Stomach (tissue), 9 donors: ENCODE measurements around the gene TPRG1. TPM values are rescaled to one million over a fixed set of nuclear protein-coding genes. Genes with fewer than 3 reads are reported as not detected.

ENCODE experiments used
- DNase-seq, 2 donors: peaks; one replicate each; pipeline versions ENCODE4 v3.0.0 to v3.0.0-alpha.2; 2013 to 2019
- H3K27ac ChIP-seq, 5 donors: fragments of 200-600 bp in 4 of 5; sonication (generic) in 4 of 5; one replicate each; pipeline ENCODE4 v1.5.1; 2013 to 2019; ENCODE audit warnings: mild to moderate bottlenecking in 1 of 5, moderate library complexity in 1 of 5
- H3K27me3 ChIP-seq, 3 donors: fragments of 200-600 bp; sonication (generic); one replicate each; pipeline ENCODE4 v1.5.1; 2017 to 2019; ENCODE audit warnings: mixed run types in 1 of 3
- H3K36me3 ChIP-seq, 4 donors: fragments of 200-600 bp; sonication (generic); 1 replicate in 3 of 4; 2 replicates in 1 of 4; pipeline ENCODE4 v1.5.1; 2016 to 2019
- H3K4me1 ChIP-seq, 4 donors: fragments of 200-600 bp; sonication (generic); one replicate each; pipeline ENCODE4 v1.5.1; 2016 to 2019
- H3K4me3 ChIP-seq, 4 donors: fragments of 200-600 bp; sonication (generic) in 3 of 4; one replicate each; pipeline ENCODE4 v1.5.1; 2016 to 2019; ENCODE audit warnings: mild to moderate bottlenecking in 1 of 4
- H3K9me3 ChIP-seq, 4 donors: fragments of 200-600 bp; sonication (generic); one replicate each; pipeline ENCODE4 v1.5.1; 2016 to 2019
- EP300 ChIP-seq: sonication (generic); formaldehyde crosslinking; IDR thresholded peaks from one replicate; pipeline ENCODE4 v1.6.1; 2017; ENCODE audit warnings: antibody characterized with exemption
- POLR2A ChIP-seq, 4 donors: fragments of 450-650 bp; IDR thresholded peaks; one replicate each; pipeline ENCODE4 v1.6.1; 2016; ENCODE audit warnings: antibody characterized with exemption in 4 of 4, control low read depth in 2 of 4, mild to moderate bottlenecking in 1 of 4, moderate library complexity in 1 of 4
- POLR2AphosphoS5 ChIP-seq, 3 donors: sonication (generic); formaldehyde crosslinking; IDR thresholded peaks; one replicate each; pipeline ENCODE4 v1.6.1; 2016; ENCODE audit warnings: antibody characterized with exemption in 3 of 3
- WGBS, 5 donors: extraction: QIAGEN DNeasy Blood & Tissue Kit in 3 of 5; methylation state at CpG; one replicate each; pipeline versions ENCODE4 v1.1.5 to v1.1.7; 2013 to 2018; 5-methylcytosine and 5-hydroxymethylcytosine counted together
- intact Hi-C: fragments of 100-400 bp; cut with DNase I; formaldehyde crosslinking; loops from one replicate; pipeline ENCODE4 v1.15.1; 2023; ENCODE audit warnings: low total_unique reads
- polyA plus RNA-seq, 3 donors: library from polyadenylated mRNA; stranded (reverse); fragments of 200-250 nt; gene quantifications; one replicate each; pipeline ENCODE4 v1.2.3, GENCODE V29; 2013
- total RNA-seq, 5 donors: library from RNA; depleted of rRNA; stranded (reverse); fragments of >200 nt; gene quantifications; one replicate each; pipeline versions ENCODE4 v1.1.0 to v1.2.3, GENCODE V29; 2014 to 2016
- TF ChIP-seq, protein P1 (sequence below), 7 experiments: fragments of 450-650 bp in 4 of 7; fragments of 200-600 bp in 3 of 7; sonication (generic) in 3 of 7; IDR thresholded peaks; one replicate each; pipeline ENCODE4 v1.5.1; 2016 to 2019; ENCODE audit warnings: antibody characterized with exemption in 7 of 7, control low read depth in 2 of 7, mild to moderate bottlenecking in 1 of 7
- donor health status: healthy with polysubstance abuse.
- donor health status: Bipolar disorder and iron deficiency.
- donor health status: healthy.

Gene TPRG1
- total and polyA plus RNA-seq, 8 donors, result 1.2 to 20.9 (median 3.7) TPM

GRCh38 chr3:189368384-189368783 lies 196.6 kb downstream of the TPRG1 start:
- no peak for DNase-seq

DNA sequence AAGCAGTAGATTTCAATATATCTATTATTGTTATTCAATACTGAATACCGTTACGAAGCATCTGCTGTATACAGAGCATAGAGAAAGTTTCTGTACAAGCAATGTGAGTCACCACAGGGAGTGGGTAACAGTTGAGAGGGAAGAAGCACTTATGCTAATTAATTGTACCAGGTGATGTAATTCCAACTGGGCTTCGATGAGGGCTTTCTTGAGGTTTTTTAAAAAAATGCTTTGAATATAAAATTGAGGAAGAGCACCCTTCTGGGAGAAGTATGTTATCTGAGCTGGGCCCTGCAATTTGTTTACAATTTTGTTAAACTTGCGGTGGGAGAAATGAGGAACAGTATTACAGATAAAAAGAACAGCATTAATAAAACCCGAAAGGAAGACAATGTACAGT lies 197.9 kb downstream of the TPRG1 start:
- WGBS, 5 donors, result 88 to 92% (median 90%) methylated on average over 5 of the region's 5 CpGs

More at GRCh38 chr3:189368384-189368783, 196.6 kb downstream of the TPRG1 start:
- Histone ChIP-seq H3K4me1 (no peaks in the 10 kb centered on the region), H3K36me3 (no peaks in the 10 kb centered on the region), H3K4me3 (no peak overlapping the region), H3K9me3 (no peaks in the 10 kb centered on the region), H3K27ac (no peak overlapping the region), H3K27me3 (no peaks in the 10 kb centered on the region)
- TF ChIP-seq POLR2A (IDR thresholded peaks at IDR 0.05), result no peak
- no peak for TF ChIP-seq POLR2AphosphoS5 (IDR thresholded peaks at IDR 0.05)
- TF ChIP-seq, protein P1, sequence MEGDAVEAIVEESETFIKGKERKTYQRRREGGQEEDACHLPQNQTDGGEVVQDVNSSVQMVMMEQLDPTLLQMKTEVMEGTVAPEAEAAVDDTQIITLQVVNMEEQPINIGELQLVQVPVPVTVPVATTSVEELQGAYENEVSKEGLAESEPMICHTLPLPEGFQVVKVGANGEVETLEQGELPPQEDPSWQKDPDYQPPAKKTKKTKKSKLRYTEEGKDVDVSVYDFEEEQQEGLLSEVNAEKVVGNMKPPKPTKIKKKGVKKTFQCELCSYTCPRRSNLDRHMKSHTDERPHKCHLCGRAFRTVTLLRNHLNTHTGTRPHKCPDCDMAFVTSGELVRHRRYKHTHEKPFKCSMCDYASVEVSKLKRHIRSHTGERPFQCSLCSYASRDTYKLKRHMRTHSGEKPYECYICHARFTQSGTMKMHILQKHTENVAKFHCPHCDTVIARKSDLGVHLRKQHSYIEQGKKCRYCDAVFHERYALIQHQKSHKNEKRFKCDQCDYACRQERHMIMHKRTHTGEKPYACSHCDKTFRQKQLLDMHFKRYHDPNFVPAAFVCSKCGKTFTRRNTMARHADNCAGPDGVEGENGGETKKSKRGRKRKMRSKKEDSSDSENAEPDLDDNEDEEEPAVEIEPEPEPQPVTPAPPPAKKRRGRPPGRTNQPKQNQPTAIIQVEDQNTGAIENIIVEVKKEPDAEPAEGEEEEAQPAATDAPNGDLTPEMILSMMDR (IDR thresholded peaks at IDR 0.05), result no peak
- TF ChIP-seq EP300, result no peak
- intact Hi-C loops, result no loop called here
- 70 to 80% (median 78%) methylated on average over 4 of the region's 4 CpGs for WGBS, 5 donors

GRCh38 chr3:189372243-189372642 lies 200.5 kb downstream of the TPRG1 start:
- intact Hi-C loops, result no loop called here
- DNase-seq, result no peak
- WGBS, 5 donors, result 17 to 30% (median 23%) methylated on average over 3 of the region's 3 CpGs

More for the DNA sequence above, 197.9 kb downstream of the TPRG1 start:
- intact Hi-C loops, result no loop called here
- Histone ChIP-seq H3K9me3 (no peaks in the 10 kb centered on the region), H3K4me3 (no peak overlapping the region), H3K36me3 (no peaks in the 10 kb centered on the region), H3K27ac (no peak overlapping the region), H3K27me3 (no peaks in the 10 kb centered on the region), H3K4me1 (no peaks in the 10 kb centered on the region)
- DNase-seq, result no peak
- no peak for TF ChIP-seq POLR2AphosphoS5 (IDR thresholded peaks at IDR 0.05)
- TF ChIP-seq EP300, result no peak
- TF ChIP-seq, protein P1 (IDR thresholded peaks at IDR 0.05), result no peak
- TF ChIP-seq POLR2A (IDR thresholded peaks at IDR 0.05), result no peak

More at GRCh38 chr3:189372243-189372642, 200.5 kb downstream of the TPRG1 start:
- no peaks in the 10 kb centered on the region for H3K4me1 ChIP-seq
- no peaks in the 10 kb centered on the region for H3K36me3 ChIP-seq
- H3K27me3 ChIP-seq, result no peaks in the 10 kb centered on the region
- H3K27ac ChIP-seq, result no peak overlapping the region
- TF ChIP-seq POLR2A (IDR thresholded peaks at IDR 0.05) (no peak), EP300 (no peak), POLR2AphosphoS5 (IDR thresholded peaks at IDR 0.05) (no peak)
- TF ChIP-seq, protein P1 (IDR thresholded peaks at IDR 0.05), result no peak
- no peaks in the 10 kb centered on the region for H3K9me3 ChIP-seq
- no peak overlapping the region for H3K4me3 ChIP-seq
